SW480 (cell line): ENCODE results near the gene LRP3.
"Not testable (repeated sequence)": the region's sequence is repeated elsewhere in the genome, so short reads cannot be mapped to it uniquely, and the experiment has no call there.

Experiments
- DNase-seq: peaks from one replicate; pipeline ENCODE4 v3.0.0-alpha.2; 2016; ENCODE audit warnings: low spot score

Gene LRP3

GRCh38 chr19:33176670-33177416 is 17.3 kb upstream of the LRP3 start:
- DNase-seq, result peak; percentile 100

DNA sequence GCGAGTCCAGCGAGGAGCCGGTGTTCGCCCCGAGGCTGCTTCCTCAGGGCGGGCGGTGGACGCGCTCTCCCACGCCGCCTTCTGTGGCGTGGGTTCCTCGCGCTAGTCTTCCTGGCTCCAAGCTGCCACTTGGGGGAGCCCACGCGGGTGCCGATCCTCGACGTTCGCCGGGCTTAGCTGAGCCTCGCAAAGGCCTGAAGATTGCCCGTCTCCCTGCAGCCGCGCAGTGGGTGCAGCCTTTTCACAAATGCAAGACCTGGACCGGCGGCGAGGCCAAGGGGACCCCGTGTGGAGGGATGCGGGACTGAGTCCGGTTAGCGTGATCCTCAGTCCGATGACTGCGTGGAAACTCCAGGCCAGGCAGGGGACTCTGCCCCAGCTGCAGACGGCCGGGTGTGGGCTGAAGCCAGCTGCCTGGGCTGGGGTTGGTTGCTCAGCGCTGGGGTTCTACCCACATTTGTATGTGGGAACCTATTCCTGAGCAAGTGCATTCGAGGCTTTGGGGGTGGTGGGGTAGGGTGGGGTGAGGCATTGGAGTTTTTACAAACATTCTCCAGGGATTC is 16.6 kb upstream of the LRP3 start:
- DNase-seq, result peak; percentile 86

DNA sequence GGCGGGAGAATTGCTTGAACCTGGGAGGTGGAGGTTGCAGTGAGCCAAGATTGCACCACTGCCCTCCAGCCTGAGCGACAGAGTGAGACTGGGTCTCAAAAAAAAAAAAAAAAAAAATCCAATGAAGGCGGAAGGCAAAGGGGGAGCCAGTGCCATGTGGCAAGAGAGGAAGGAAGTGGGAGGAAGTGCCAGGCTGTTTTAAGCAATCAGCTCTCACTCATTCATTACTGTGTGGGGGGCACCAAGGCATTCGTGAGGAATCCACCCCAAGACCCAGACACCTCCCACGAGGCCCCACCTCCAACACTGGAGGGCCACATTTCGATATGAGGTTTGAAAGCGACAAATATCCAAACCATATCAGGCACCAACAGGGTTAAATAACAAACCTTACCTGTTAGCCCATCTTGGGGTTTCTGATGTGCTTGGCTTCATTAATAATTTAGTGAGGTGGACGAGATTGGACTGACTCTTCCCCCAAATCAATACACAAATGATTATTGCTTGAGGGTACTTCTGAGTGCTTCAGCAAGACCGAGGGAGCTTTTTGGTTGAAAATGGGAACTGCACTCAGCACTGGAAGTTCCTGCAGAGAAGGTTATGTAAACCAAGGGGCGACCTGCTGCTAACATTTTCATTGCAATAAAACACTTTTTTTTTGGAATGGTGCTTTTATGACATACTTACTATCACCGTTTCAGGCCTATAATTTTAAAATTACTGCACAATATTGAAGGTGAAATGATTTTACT is 7.5 kb upstream of the LRP3 start:
- DNase-seq, result no peak

- peak; percentile 49 for DNase-seq
Measured at GRCh38 chr19:33187183-33187540, 7.0 kb upstream of the LRP3 start.

DNA sequence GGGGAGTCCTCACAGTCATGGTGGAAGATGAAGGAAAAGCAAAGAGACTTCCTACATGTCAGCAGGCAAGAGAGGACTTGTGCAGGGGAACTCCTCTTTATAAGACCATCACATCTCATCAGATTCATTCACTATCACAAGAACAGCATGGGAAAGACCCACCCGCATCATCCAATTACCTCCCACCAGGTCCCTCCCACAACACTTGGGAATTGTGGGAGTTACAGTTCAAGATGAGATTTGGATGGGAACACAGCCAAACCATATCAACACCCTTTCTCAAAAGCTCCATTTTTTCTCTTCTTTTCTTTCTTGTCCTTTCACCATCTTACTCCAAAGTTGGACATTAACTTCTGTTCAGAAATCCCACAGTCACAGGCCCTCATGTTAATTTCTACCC is 4.7 kb upstream of the LRP3 start:
- DNase-seq, result no peak

DNA sequence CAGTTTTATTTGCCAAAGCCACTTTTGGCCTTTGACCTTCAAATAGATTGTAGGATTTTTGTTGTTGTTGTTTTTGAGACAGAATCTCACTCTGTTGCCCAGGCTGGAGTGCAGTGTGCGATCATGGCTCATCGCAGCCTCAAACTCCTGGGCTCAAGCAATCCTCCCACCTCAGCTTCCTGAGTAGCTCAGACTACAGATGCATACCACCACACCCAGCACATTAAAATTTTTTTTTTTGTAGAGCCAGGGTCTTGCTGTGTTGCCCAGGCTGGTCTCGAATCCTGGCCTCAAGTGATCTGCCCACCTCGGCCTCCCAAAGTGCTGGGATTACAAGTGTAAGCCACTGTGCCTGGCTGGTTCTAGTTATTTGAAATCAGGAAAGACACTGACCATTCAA is 3.0 kb upstream of the LRP3 start:
- DNase-seq, result not testable (repeated sequence)

- DNase-seq, result no peak
Measured at GRCh38 chr19:33191501-33191900, 2.6 kb upstream of the LRP3 start.

DNA sequence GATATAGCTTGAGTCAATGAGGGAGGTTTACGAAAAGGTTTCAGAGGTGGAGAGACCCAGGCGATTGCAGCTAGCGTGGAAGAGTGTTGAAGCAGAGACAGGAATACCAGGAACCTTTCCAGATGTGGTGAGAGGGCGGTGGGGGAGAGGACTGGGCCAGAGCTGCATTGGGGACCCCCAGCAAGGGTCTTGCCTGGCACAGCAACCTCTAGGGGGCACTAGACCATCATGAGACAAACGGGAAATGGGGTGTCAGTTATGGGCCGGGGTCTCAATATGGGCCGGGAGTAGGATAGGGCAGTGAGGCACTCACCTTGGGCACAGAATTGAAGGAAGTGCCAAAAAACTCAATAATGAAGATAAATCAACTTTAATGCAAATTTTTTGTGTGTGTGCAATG is 2.1 kb upstream of the LRP3 start:
- no peak for DNase-seq

- no peak for DNase-seq
Measured at GRCh38 chr19:33193269-33193864, 763 bp upstream of the LRP3 start.

DNA sequence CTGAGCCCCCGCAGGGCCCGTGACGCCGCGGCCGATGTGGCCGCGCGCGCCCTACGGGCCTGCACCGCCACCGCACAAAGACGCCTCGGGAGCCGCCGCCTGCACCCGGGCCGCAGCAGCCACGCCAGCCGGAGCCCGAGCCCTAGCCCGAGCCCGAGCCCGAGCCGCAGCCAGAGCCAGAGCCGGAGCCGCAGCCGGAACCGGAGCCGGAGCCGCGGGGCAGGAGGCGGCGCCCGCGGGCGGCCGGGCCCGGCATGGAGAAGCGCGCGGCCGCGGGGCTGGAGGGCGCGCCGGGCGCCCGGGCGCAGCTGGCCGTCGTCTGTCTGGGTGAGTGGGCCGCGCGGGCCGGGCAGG is 379 bp downstream of the LRP3 start:
- DNase-seq, result no peak

- peak; percentile 46 for DNase-seq
Measured at GRCh38 chr19:33194886-33195644, 935 bp downstream of the LRP3 start.

DNA sequence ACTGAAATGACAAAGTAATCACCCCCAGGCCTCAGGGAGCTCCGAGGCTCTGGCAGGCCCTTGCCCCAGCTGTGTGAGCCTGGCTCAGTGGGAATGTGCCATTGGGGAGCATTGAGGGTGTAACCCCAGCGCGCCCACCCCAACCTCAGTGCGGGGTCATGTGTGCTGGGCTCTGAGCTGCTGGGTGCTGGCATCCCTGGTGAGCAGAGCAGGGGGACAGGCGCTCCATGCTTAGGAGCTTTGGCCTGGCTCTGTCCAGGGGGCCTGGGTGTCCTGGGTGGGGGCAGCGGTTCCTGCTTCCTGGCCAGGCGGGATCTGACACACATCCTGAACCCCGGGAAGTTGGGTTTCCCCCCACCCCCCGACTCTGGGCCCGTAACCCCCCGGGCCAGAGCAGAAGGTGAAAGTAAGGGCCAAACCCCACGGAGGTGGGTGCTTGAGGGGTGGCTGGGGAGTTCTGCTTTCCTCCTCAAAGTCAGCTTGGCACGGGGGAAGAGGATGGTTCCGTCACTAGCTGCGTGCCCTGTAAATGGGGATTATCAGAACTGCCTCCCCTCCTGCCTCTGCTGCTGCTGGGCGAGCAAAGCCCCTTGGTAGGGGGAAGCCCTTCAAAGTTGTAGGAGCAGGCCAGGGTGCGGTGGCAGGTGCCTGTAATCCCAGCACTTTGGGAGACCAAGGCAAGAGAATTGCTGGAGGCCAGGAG is 1.7 kb downstream of the LRP3 start:
- DNase-seq, result no peak

GRCh38 chr19:33196446-33197193 is 2.5 kb downstream of the LRP3 start:
- no peak for DNase-seq

- no peak for DNase-seq
Measured at GRCh38 chr19:33197591-33198000, 3.5 kb downstream of the LRP3 start.

DNA sequence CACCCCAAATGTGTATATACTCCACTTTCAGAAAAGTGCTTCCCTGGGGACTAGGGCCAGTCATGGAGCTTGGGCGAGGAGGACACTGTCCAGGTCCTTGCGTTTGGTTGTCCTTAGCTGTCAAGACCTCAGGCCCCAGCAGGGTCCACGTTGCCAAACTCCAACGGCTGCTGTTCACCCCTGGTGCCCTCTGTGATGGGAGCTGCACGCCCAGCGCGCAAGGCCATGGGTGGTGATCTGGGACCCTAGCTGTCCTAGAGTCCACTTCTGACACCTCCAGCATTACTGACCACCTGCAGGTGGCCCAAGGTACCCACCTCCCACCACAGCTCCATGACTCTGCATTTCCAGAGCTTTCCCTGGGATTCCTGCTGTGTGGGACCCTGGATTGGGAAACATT is 4.0 kb downstream of the LRP3 start:
- no peak for DNase-seq

DNA sequence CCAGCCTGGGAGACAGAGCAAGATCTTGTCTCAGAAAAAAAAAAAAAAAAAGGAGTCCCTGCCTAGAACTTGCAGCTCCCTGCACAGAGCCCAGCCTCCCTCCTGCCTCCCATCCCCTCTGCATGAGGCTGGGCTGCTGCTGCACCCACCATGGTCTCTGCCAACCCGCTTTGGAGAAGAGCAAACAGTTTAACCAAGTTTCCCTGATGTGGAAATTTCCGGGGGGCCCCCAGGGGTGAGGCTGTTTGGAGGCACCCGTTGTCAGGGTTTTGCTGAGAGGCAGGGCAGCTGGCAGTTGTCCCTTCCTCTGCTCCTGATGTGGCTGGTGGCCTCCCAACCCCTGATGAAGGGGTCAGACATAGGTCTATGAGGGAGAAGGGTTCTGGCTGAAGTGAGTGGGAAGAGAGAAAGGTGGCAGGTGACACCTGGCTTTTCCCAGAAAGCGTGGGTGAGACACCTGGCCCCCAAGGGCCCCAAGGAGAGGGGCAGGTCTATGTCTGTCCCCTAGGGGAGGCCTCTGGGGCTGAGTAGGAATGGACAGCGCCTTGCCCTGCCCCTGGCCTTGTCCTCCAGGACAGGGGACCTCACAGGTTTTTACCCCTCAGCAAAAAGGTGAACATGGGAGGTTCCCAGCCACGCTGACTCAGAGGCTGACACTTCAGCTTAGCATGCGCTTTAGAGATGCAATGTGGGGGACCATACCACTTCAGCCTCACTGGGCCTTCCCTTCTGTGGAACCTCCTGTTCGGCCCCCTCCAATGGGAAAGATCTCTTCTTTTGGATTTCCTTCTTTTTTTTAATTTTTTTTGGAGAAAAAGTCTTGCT is 5.5 kb downstream of the LRP3 start:
- no peak for DNase-seq

- no peak for DNase-seq
Measured at GRCh38 chr19:33201473-33201872, 7.3 kb downstream of the LRP3 start.

DNA sequence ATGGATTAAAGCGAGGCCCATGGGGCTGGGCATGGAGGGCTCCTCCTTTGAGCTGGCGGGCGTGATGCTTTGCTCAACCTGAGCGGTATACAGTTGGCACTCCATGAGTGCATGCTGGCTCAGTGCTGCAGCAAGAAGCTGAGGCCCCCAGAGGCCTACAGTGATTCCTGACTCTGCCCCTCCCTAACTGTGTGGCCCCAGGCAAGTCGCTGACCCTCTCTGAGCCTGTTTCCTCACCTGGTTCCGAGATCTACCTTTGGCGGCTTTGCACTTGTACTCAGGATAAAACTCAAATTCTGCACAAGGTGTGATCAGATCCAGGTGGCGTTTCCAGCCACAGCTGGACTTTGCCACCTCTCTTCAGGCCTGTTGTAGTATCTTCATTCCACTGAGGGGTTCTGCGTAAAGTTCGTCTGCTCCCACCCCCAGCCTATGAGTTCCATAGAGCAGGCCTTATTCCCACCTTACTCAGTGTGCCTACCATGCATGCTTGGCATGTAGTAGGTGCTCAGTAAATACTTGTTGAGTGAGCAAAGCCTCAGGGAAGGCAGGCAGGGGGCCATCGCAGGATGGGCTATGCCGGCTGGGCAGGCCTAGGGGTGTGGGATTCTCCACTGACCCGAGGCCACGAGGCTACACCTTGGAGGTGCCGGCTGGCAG is 7.9 kb downstream of the LRP3 start:
- no peak for DNase-seq
